GM04503 (cell line): ENCODE results near the gene PCDHAC1.

Experiments used
- DNase-seq: peaks from one replicate; pipeline ENCODE4 v3.0.0-alpha.2; 2012; ENCODE audit warnings: low read depth

The PCDHAC1 gene

DNA sequence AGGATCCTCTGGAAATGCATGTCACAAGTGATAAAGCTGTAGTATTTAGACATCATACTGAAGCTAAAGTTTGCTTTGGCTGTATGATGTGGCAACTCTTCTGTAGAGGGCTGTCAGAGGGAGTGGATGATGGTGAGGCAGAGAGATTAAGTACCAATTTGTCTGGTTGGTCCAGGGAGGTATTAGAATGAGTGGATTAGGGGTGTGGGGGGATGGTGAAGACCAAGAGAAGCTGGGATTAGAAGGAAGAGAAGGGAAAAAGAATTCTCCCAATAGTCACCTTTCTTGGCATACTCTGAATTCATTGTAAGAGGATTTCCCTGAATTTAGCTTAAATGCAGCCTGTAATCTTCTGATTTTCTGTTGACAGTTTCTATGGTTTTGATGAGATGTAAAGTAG lies 43.8 kb downstream of the PCDHAC1 start:
- no peak for DNase-seq

DNA sequence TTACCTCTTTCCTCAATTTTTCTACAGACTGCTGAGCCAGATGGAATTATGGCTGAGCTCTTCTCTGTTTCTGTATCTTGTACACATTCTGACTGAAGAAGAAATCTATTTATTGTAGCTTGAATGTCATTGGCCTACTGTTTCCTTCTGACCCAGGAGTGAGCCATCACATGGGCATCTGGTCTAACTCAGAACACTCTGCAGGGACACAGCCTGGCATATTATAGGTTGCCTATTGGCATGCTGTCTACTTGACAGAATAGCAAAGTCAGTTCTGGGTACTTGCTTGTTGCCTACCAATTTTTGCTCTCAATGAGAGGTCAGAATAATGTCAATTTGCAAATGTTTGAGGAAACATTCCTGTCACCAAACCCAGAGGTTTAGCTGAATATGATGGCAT lies 47.5 kb downstream of the PCDHAC1 start:
- no peak for DNase-seq

GRCh38 chr5:140977003-140977402 lies 50.9 kb downstream of the PCDHAC1 start:
- DNase-seq: no peak

DNA sequence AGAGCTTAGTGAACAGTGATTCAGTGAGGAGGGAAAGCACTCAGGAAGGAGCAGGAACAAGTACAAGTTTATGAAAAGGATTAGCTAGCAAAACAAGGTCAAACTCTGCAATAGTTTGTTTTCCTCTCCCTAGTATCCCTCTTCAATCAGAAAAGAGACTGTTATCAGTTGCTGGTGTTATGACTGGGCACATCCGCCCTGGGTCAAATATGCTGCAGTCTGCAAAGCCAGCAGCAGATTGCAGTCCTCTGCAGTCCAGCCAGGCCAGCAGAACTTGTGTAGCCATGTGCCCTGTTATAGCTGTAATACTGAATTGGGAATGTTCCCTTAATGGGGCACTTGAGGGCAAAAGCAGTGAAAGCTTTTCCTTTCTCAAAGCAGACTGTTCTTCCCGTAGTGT lies 52.2 kb downstream of the PCDHAC1 start:
- no peak for DNase-seq

DNA sequence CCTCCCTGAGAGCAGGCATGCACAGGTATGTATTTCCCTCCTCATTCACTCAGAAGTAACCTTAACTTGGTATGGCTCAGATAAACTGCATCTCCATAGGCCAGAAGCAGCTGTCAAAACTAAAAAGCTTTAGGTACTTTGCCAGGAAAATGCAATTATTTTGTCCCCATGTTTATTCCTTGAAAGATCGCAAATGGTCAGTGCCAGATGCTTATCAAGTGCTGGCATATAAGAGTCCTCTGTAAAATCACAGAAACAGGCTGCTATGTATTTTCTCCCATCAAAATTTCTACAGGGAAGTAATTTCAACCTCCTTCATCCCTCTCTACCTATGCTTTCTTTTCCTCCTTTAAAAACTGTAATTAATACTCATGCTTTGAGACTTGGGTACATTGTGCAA lies 52.9 kb downstream of the PCDHAC1 start:
- no peak for DNase-seq
